Esophagus squamous epithelium (tissue), 4 donors: ENCODE data around the gene NAGLU.

ENCODE experiments used
- CTCF ChIP-seq, 6 experiments: fragments of 450-650 bp in 4 of 6; fragments of 200-600 bp in 2 of 6; sonication (generic) in 2 of 6; IDR thresholded peaks; one replicate each; pipeline ENCODE4 v1.5.1; 2016 to 2019; ENCODE audit warnings: antibody characterized with exemption in 6 of 6, mild to moderate bottlenecking in 4 of 6, moderate library complexity in 4 of 6
- POLR2A ChIP-seq, 4 donors: fragments of 450-650 bp; IDR thresholded peaks; one replicate each; pipeline ENCODE4 v1.6.1; 2017; ENCODE audit warnings: antibody characterized with exemption in 4 of 4, mild to moderate bottlenecking in 4 of 4, moderate library complexity in 3 of 4

- no peak for TF ChIP-seq CTCF (IDR thresholded peaks at IDR 0.05)
- no peak for TF ChIP-seq POLR2A (IDR thresholded peaks at IDR 0.05)
Observed at GRCh38 chr17:42521036-42521435, 15.0 kb upstream of the NAGLU start.
